HUES64 (cell line): ENCODE measurements around the gene AMBRA1.
A peak's percentile ranks its signal among the peaks of the same experiment; 100 is the strongest.
"Not testable (repeated sequence)": the region's sequence is repeated elsewhere in the genome, so short reads cannot be mapped to it uniquely, and the experiment has no call there.

Source experiments
- H3K27ac ChIP-seq: 2 replicates; pipeline ENCODE4 v1.7.0; 2013; ENCODE audit warnings: low read depth, low read length, inconsistent platforms
- H3K27me3 ChIP-seq: 2 replicates; pipeline ENCODE4 v1.6.1; 2013; ENCODE audit warnings: mild to moderate bottlenecking, low read length; ENCODE audit not compliant: insufficient read depth
- H3K36me3 ChIP-seq: 2 replicates; pipeline ENCODE4 v1.6.1; 2013; ENCODE audit warnings: mild to moderate bottlenecking, low read length; ENCODE audit not compliant: insufficient read depth
- H3K4me1 ChIP-seq: 2 replicates; pipeline ENCODE4 v1.6.1; 2013; ENCODE audit warnings: mild to moderate bottlenecking, low read length, moderate library complexity; ENCODE audit not compliant: insufficient read depth
- H3K4me3 ChIP-seq: 2 replicates; pipeline ENCODE4 v1.5.1; 2013; ENCODE audit warnings: mild to moderate bottlenecking, low read length, moderate library complexity
- H3K9ac ChIP-seq: 2 replicates; pipeline ENCODE4 v1.6.1; 2013; ENCODE audit warnings: mild to moderate bottlenecking, low read depth, low read length
- H3K9me3 ChIP-seq: 2 replicates; pipeline ENCODE4 v1.6.1; 2013; ENCODE audit warnings: low read depth, low read length; ENCODE audit not compliant: insufficient read depth
- WGBS: fragments of 150-250, 120-280 bp; methylation state at CpG from one replicate; pipeline ENCODE4 v1.1.7; 2013; ENCODE audit warnings: missing lambda C conversion rate; 5-methylcytosine and 5-hydroxymethylcytosine counted together

The AMBRA1 gene

DNA sequence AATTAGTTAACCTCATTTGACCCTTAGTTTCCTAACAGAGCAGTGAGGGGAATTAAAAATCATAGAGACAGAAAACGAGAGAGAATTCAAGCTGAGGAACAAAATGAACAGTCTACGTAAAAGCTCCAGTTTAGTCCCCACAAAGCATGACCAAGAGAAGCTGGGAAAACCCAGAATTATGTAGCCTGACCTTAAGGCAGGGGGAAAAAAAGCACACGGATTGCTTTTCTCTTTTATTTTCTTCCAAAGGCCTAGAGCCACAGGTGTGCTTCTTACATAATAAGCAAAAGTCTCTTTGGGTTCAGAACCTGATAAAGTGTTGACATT, 514 bp upstream of the AMBRA1 start:
- no peaks in the 10 kb centered on the region for H3K36me3 ChIP-seq
- H3K4me1 ChIP-seq, result peaks cover 12% of the 10 kb centered on the region; the same call in 1 of the 2 replicates
- peak overlapping the region; percentile 84 for H3K4me3 ChIP-seq
- no peaks in the 10 kb centered on the region for H3K27me3 ChIP-seq
- 43% methylated on average over 3 of the region's 3 CpGs for WGBS
- peak overlapping the region; percentile 19 for H3K27ac ChIP-seq
- no peaks in the 10 kb centered on the region for H3K9me3 ChIP-seq
- peak overlapping the region; percentile 84 for H3K9ac ChIP-seq

DNA sequence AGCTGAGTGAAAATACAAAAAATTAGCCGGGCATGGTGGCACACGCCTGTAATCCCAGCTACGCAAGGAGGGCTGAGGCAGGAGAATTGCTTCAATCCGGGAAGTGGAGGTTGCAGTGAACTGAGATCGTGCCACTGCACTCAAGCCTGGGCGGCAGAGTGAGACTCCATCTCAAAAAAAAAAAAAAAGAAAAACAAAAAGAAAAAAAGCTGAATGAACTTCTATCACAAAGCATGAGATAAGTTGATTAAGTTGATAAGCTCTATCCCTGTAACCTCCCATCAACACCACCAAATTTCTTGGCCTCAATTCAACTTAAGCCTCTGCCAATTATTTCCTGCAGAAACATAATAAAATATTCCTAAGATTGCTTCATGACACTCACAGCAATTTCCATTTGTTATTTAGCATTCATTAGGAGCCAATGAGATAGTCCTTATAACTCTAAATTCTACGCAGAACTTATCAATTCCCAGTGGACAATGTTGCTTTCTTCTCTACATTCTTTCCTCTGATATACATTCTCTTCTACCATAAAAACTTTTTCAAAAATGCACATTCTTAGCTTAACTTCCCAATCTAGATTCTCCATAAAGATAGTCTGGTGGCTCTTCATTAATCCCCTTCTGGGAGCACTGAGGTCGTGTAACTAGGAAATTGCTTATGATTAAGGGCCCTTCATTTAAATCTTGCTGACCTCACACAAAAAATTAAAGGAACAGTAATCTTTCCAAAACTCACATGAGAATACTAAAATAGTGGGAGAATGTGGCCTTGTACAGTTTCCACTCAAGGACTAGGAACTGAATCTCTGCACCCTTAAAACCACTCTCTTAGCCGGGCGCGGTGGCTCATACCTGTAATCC, 2.9 kb downstream of the AMBRA1 start:
- Histone ChIP-seq H3K36me3 (0 out of 2 replicates have a peak, but pooled peaks cover 3% of the 10 kb centered on the region), H3K9me3 (no peaks in the 10 kb centered on the region), H3K9ac (no peak overlapping the region), H3K4me1 (peaks cover 12% of the 10 kb centered on the region; the same call in 1 of the 2 replicates), H3K27ac (no peak overlapping the region), H3K4me3 (no peak overlapping the region), H3K27me3 (no peaks in the 10 kb centered on the region)
- 92% methylated on average over 10 of the region's 11 CpGs for WGBS

DNA sequence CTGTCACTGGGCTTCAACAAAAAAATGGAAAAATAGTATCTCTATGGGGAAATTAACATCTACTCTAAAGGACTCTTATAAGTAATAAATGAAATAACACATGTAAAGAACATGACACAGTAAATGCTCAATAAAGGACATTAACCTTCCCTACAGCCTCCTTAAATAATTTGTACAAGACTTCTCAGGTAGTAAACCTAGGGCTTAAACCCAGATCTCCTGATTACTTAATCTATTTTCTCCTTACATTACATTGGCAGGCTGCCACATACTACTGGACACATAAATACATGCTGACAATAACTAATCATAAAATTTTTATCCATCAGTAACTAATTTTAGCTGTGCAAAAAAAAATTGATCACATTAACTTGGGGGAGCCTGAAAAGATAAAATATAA, 4.9 kb downstream of the AMBRA1 start:
- no peaks in the 10 kb centered on the region for H3K9me3 ChIP-seq
- no peak overlapping the region for H3K27ac ChIP-seq
- H3K4me1 ChIP-seq, result peaks cover 7% of the 10 kb centered on the region; the same call in 1 of the 2 replicates
- H3K27me3 ChIP-seq, result no peaks in the 10 kb centered on the region
- H3K4me3 ChIP-seq, result no peak overlapping the region
- H3K9ac ChIP-seq, result no peak overlapping the region
- 0 out of 2 replicates have a peak, but pooled peaks cover 3% of the 10 kb centered on the region for H3K36me3 ChIP-seq

DNA sequence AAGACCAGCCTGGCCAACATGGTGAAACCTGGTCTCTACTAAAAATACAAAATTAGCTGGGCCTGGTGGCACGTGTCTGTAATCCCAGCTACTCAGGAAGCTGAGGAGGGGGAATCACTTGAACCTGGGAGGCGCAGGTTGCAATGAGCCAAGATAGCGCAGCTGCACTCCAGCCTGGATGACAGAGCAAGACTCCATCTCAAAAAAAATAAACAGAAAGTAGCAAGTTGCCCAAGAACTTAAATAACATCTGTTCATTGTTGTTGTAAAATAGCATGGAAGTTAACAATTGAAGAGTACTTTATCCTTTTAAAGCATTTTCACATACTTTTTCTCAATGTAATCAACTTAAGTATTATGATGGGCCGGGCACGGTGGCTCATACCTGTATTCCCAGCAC, 5.7 kb downstream of the AMBRA1 start:
- H3K27ac ChIP-seq, result no peak overlapping the region
- H3K36me3 ChIP-seq, result 0 out of 2 replicates have a peak, but pooled peaks cover 3% of the 10 kb centered on the region
- 97% methylated on average over 5 of the region's 5 CpGs for WGBS
- no peak overlapping the region for H3K9ac ChIP-seq
- H3K9me3 ChIP-seq, result no peaks in the 10 kb centered on the region
- H3K4me1 ChIP-seq, result peaks cover 7% of the 10 kb centered on the region; the same call in 1 of the 2 replicates
- no peaks in the 10 kb centered on the region for H3K27me3 ChIP-seq
- H3K4me3 ChIP-seq, result no peak overlapping the region

DNA sequence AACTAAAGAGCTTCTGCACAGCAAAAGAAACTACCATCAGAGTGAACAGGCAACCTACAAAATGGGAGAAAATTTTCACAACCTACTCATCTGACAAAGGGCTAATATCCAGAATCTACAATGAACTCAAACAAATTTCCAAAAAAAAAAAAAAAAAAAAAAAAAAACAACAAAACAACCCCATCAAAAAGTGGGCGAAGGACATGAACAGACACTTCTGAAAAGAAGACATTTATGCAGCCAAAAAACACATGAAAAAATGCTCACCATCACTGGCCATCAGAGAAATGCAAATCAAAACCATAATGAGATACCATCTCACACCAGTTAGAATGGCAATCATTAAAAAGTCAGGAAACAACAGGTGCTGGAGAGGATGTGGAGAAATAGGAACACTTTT, 10.3 kb downstream of the AMBRA1 start:
- WGBS, result no CpG with 5 or more reads among the region's 1 CpG
- not testable (repeated sequence) for H3K27ac ChIP-seq, H3K9me3 ChIP-seq, H3K4me3 ChIP-seq, H3K36me3 ChIP-seq, H3K27me3 ChIP-seq, H3K9ac ChIP-seq, H3K4me1 ChIP-seq

DNA sequence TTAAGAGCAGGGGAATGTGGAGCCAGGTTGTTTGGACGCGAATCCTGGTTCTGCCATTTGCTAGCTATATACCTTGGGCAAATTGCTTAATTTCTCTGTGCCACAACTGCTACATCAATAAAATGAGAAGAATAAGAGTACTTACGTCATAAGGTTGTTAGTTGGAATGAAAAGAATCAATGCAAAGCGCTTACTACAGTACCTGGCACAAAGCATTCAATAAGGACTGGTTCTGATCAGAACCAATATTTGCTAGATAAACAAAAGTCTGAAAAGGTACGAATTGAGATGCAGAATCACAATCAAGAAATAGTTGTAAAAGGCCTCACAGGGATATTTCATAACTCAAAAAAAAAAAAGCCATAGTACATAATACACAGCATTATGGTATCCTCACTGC, 11.2 kb downstream of the AMBRA1 start:
- Histone ChIP-seq H3K27ac (no peak overlapping the region), H3K4me3 (no peak overlapping the region), H3K4me1 (no peaks in the 10 kb centered on the region), H3K27me3 (no peaks in the 10 kb centered on the region), H3K9me3 (no peaks in the 10 kb centered on the region), H3K9ac (no peak overlapping the region), H3K36me3 (0 out of 2 replicates have a peak, but pooled peaks cover 3% of the 10 kb centered on the region)
- WGBS, result 97% methylated on average over 5 of the region's 5 CpGs

DNA sequence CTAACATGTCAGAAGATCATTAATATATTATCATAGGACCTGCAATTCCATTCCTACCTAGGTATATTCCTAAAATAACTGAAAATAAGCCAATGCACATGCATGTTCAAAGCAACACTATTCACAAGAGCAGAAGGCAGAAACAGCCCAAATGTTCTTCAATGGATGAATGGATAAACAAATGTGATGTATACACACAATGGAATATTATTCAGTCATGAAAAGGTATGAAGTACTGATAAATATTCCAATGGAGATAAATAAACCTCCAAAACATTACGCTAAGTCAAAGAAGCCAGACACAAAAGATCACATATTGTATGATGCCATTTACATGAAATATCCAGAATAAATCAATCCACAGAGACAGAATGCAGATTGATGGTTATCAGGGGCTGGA, 16.8 kb downstream of the AMBRA1 start:
- Histone ChIP-seq H3K27ac (no peak overlapping the region), H3K4me3 (no peak overlapping the region), H3K4me1 (no peaks in the 10 kb centered on the region), H3K36me3 (no peaks in the 10 kb centered on the region), H3K9ac (no peak overlapping the region), H3K27me3 (no peaks in the 10 kb centered on the region), H3K9me3 (no peaks in the 10 kb centered on the region)
- no CpG with 5 or more reads among the region's 1 CpG for WGBS

DNA sequence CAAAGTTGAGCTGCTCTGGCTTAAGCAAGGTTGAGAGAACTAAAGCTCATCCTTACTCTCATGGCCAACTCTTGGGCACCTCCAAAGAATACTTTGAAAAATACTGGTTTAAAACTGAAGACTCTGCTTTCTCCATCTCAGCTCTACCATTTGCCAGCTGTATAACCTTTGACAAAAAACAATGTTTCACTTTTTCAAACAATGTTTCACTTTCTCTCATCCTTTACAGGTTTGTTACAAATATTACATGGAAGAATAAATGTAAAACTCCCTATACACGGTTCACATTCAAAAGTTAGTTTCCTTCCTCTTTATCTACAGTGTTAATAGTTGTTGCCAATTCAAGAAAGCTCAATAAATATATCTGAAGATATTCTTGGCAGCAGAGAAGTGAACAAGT, 19.2 kb downstream of the AMBRA1 start:
- no peaks in the 10 kb centered on the region for H3K36me3 ChIP-seq

DNA sequence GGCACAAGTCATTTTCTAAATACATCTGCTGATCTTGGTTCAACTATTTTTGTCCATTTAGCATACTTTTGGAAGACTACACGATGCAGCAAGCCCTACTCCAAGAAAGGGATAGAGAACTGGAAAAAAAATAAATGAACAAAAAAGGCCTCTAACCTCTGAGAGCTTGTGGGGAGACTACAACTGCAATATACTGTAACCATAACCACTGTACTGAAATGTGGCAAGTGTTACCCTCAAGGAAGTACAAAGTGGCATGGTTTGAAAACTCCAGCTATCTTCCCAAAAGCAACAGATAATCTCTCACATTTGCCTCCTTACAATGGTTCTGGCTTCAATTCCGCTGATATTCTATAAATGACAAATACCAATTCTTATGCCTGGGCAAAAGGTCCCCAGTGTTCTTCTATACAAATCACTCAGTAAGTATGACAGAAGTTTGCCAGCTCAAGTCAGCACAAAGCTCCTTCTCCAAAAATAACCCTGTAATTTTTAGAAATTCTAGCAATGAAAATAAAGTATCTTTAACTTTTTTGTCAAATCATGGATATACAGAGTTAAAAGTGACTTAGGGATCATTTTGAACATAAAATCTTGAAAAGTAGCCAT, 22.9 kb downstream of the AMBRA1 start:
- WGBS, result 99% methylated on average over 2 of the region's 2 CpGs

More for the DNA sequence above, 19.2 kb downstream of the AMBRA1 start:
- no peak overlapping the region for H3K9ac ChIP-seq
- no peaks in the 10 kb centered on the region for H3K4me1 ChIP-seq
- no peak overlapping the region for H3K4me3 ChIP-seq
- no peak overlapping the region for H3K27ac ChIP-seq
- H3K27me3 ChIP-seq, result no peaks in the 10 kb centered on the region
- H3K9me3 ChIP-seq, result no peaks in the 10 kb centered on the region
- WGBS, result no CpG with 5 or more reads among the region's 1 CpG

DNA sequence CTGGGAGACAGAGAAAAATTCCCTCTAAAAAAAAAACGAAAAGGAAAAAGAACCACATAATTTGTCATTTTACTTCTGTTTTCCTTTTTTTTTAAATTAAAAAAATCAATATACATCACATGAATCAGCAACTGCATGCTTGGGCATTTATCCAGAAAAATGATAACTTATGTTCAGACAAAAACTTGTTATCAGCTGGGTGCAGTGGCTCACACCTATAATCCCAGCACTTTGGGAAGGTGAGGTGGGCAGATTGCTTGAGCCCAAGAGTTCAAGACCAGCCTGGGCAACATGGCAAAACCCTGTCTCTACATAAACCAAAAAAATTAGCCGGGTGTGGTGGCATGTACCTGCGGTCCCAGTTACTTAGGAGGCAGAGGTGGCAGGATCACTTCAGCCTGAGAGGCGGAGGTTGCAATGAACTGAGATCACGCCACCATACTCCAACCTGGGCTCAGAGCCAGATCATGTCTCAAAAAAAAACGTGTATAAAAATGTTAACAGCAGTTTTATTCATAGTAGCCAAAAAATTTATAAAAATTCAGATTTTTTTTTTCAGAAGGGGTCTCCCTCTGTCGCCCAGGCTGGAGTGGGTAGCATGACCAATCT, 28.5 kb downstream of the AMBRA1 start:
- no peak overlapping the region for H3K9ac ChIP-seq
- H3K4me3 ChIP-seq, result no peak overlapping the region
- no peaks in the 10 kb centered on the region for H3K9me3 ChIP-seq
- H3K27me3 ChIP-seq, result no peaks in the 10 kb centered on the region
- H3K27ac ChIP-seq, result no peak overlapping the region
- H3K4me1 ChIP-seq, result peaks cover 1% of the 10 kb centered on the region; the same call in 1 of the 2 replicates
- H3K36me3 ChIP-seq, result no peaks in the 10 kb centered on the region
- 97% methylated on average over 6 of the region's 7 CpGs for WGBS

More for the DNA sequence above, 22.9 kb downstream of the AMBRA1 start:
- no peaks in the 10 kb centered on the region for H3K27me3 ChIP-seq
- H3K36me3 ChIP-seq, result no peaks in the 10 kb centered on the region
- no peak overlapping the region for H3K27ac ChIP-seq
- H3K9me3 ChIP-seq, result no peaks in the 10 kb centered on the region
- no peak overlapping the region for H3K4me3 ChIP-seq
- no peak overlapping the region for H3K9ac ChIP-seq
- no peaks in the 10 kb centered on the region for H3K4me1 ChIP-seq

DNA sequence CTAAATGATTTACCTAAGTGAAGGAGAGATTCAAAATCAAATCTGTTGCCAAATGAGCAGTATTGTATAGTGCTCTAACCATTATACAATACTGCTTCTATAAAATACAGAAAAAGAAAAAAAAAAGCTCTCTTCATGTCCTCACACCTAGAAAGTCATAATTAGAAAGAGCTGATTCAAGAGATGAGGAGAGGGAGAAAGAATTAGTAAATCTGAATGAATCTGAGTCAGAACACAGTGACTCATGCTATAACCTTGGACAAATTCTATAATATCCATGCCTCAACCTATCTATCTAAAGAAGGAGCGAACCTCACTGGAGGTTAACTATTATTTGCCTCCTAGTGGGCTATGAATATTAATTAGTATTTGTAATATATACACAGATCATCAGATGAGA, 29.4 kb downstream of the AMBRA1 start:
- H3K27ac ChIP-seq, result no peak overlapping the region
- WGBS, result no CpG with 5 or more reads among the region's 1 CpG
- peaks cover 3% of the 10 kb centered on the region; the same call in 1 of the 2 replicates for H3K4me1 ChIP-seq
- no peaks in the 10 kb centered on the region for H3K36me3 ChIP-seq
- no peak overlapping the region for H3K9ac ChIP-seq
- no peaks in the 10 kb centered on the region for H3K27me3 ChIP-seq
- H3K9me3 ChIP-seq, result no peaks in the 10 kb centered on the region
- H3K4me3 ChIP-seq, result no peak overlapping the region
